H9 (cell line): Measurements from ENCODE around the gene ORAI1. TPM values are rescaled to one million over a fixed set of nuclear protein-coding genes. Genes with fewer than 3 reads are reported as not detected.

Experiments
- DNase-seq: peaks from one replicate; pipeline ENCODE4 v3.0.0-alpha.2; 2017
- H2AFZ ChIP-seq: one replicate; pipeline ENCODE4 v1.6.1; 2013; ENCODE audit warnings: mild to moderate bottlenecking, low read length, control low read depth, moderate library complexity
- H2AK5ac ChIP-seq: 2 replicates; pipeline ENCODE4 v1.6.1; 2013; ENCODE audit warnings: low read length, control low read depth, mixed read lengths; ENCODE audit not compliant: insufficient read length
- H2BK120ac ChIP-seq: one replicate; pipeline ENCODE4 v1.6.1; 2013; ENCODE audit warnings: low read depth, mild to moderate bottlenecking, low read length, control low read depth, inconsistent platforms; ENCODE audit not compliant: poor library complexity, severe bottlenecking
- H2BK12ac ChIP-seq: 2 replicates; pipeline ENCODE4 v1.6.1; 2013; ENCODE audit warnings: low read length, control low read depth, mixed read lengths, low read depth; ENCODE audit not compliant: insufficient read length
- H2BK15ac ChIP-seq: 2 replicates; pipeline ENCODE4 v1.6.1; 2013; ENCODE audit warnings: low read depth, low read length, control low read depth
- H2BK20ac ChIP-seq: one replicate; pipeline ENCODE4 v1.6.1; 2013; ENCODE audit warnings: low read depth, mild to moderate bottlenecking, low read length, control low read depth, inconsistent platforms; ENCODE audit not compliant: poor library complexity, severe bottlenecking
- H2BK5ac ChIP-seq: 2 replicates; pipeline ENCODE4 v1.6.1; 2013; ENCODE audit warnings: low read length, control low read depth, mixed read lengths; ENCODE audit not compliant: insufficient read length
- H3K14ac ChIP-seq: 2 replicates; pipeline ENCODE4 v1.6.1; 2013; ENCODE audit warnings: low read length, control low read depth; ENCODE audit not compliant: insufficient read depth
- H3K18ac ChIP-seq: 2 replicates; pipeline ENCODE4 v1.6.1; 2013; ENCODE audit warnings: low read depth, mild to moderate bottlenecking, mixed read lengths, low read length, control low read depth; ENCODE audit not compliant: insufficient read length
- H3K23ac ChIP-seq: 2 replicates; pipeline ENCODE4 v1.6.1; 2013; ENCODE audit warnings: low read length, control low read depth, mixed read lengths, low read depth; ENCODE audit not compliant: insufficient read length
- H3K23me2 ChIP-seq: 2 replicates; pipeline ENCODE4 v1.6.1; 2013; ENCODE audit warnings: low read depth, mild to moderate bottlenecking, mixed read lengths, low read length, control low read depth; ENCODE audit not compliant: insufficient read length, poor library complexity, severe bottlenecking
- H3K27ac ChIP-seq: 2 replicates; pipeline ENCODE4 v1.5.1; 2013; ENCODE audit warnings: low read length, control low read depth, mixed read lengths, low read depth; ENCODE audit not compliant: insufficient read length
- H3K27me3 ChIP-seq: 2 replicates; pipeline ENCODE4 v1.6.1; 2013; ENCODE audit warnings: low read length, control low read depth, inconsistent platforms; ENCODE audit not compliant: insufficient read depth
- H3K4ac ChIP-seq: 2 replicates; pipeline ENCODE4 v1.6.1; 2013; ENCODE audit warnings: low read depth, mild to moderate bottlenecking, control low read depth, inconsistent platforms, low read length, moderate library complexity
- H3K4me1 ChIP-seq: 2 replicates; pipeline ENCODE4 v1.6.1; 2013; ENCODE audit warnings: low read length, control low read depth, inconsistent platforms; ENCODE audit not compliant: insufficient read depth
- H3K4me2 ChIP-seq: 2 replicates; pipeline ENCODE4 v1.6.1; 2013; ENCODE audit warnings: low read length, control low read depth, mixed read lengths; ENCODE audit not compliant: insufficient read length, insufficient read depth
- H3K56ac ChIP-seq: 2 replicates; pipeline ENCODE4 v1.6.1; 2013; ENCODE audit warnings: low read depth, mild to moderate bottlenecking, mixed read lengths, low read length, control low read depth; ENCODE audit not compliant: insufficient read length
- H3K79me1 ChIP-seq: 2 replicates; pipeline ENCODE4 v1.6.1; 2013; ENCODE audit warnings: low read depth, mild to moderate bottlenecking, moderate library complexity, low read length, control low read depth, inconsistent platforms; ENCODE audit not compliant: insufficient read depth, poor library complexity, severe bottlenecking
- H3K79me2 ChIP-seq: 2 replicates; pipeline ENCODE4 v1.6.1; 2013; ENCODE audit warnings: low read length, control low read depth, inconsistent platforms; ENCODE audit not compliant: insufficient read depth
- H3K9ac ChIP-seq: 2 replicates; pipeline ENCODE4 v1.6.1; 2013; ENCODE audit warnings: low read length, control low read depth, mixed read lengths; ENCODE audit not compliant: insufficient read length; ENCODE audit errors: extremely low read depth
- H3K9me3 ChIP-seq: one replicate; pipeline ENCODE4 v1.6.1; 2013; ENCODE audit warnings: low read depth, low read length, inconsistent platforms; ENCODE audit not compliant: control insufficient read depth
- H3T11ph ChIP-seq: one replicate; pipeline ENCODE4 v1.6.1; 2013; ENCODE audit warnings: mild to moderate bottlenecking, low read length, control low read depth, inconsistent platforms
- H4K20me1 ChIP-seq: one replicate; pipeline ENCODE4 v1.6.1; 2013; ENCODE audit not compliant: control insufficient read depth, insufficient read length, insufficient read depth
- H4K5ac ChIP-seq: 2 replicates; pipeline ENCODE4 v1.6.1; 2013; ENCODE audit warnings: low read depth, mild to moderate bottlenecking, mixed read lengths, low read length, control low read depth; ENCODE audit not compliant: insufficient read length
- H4K8ac ChIP-seq: replicated peaks from 2 replicates; pipeline ENCODE4 v1.6.1; 2013; ENCODE audit warnings: low read length, control low read depth, mixed read lengths, low read depth; ENCODE audit not compliant: insufficient read length
- H4K91ac ChIP-seq: 2 replicates; pipeline ENCODE4 v1.6.1; 2013; ENCODE audit warnings: low read depth, mild to moderate bottlenecking, moderate library complexity, mixed read lengths, low read length, control low read depth; ENCODE audit not compliant: insufficient read length
- H3K27ac Mint-ChIP-seq, 3 experiments: 2 replicates in 2 of 3; 3 replicates in 1 of 3; pipeline ENCODE4 v1.8.0; 2020 to 2021; ENCODE audit warnings: mixed read lengths in 3 of 3, mild to moderate bottlenecking in 1 of 3, moderate library complexity in 1 of 3
- H3K27me3 Mint-ChIP-seq: 2 replicates; pipeline ENCODE4 v1.8.0; 2021; ENCODE audit warnings: low read depth, mild to moderate bottlenecking, moderate library complexity, mixed read lengths
- H3K36me3 Mint-ChIP-seq, 3 experiments: 2 replicates in 2 of 3; 3 replicates in 1 of 3; pipeline ENCODE4 v1.8.0; 2020 to 2021; ENCODE audit warnings: low read depth in 3 of 3, mixed read lengths in 3 of 3; ENCODE audit not compliant: insufficient read depth in 1 of 3
- H3K4me1 Mint-ChIP-seq, 2 experiments: 2 replicates each; pipeline ENCODE4 v1.8.0; 2020; ENCODE audit warnings: mixed read lengths in 2 of 2
- H3K4me3 Mint-ChIP-seq, 2 experiments: 2 replicates in 1 of 2; 3 replicates in 1 of 2; pipeline ENCODE4 v1.8.0; 2020 to 2021; ENCODE audit warnings: mild to moderate bottlenecking in 2 of 2, mixed read lengths in 2 of 2, moderate library complexity in 1 of 2
- H3K9me3 Mint-ChIP-seq, 2 experiments: 2 replicates in 1 of 2; 3 replicates in 1 of 2; pipeline ENCODE4 v1.8.0; 2020; ENCODE audit warnings: mild to moderate bottlenecking in 2 of 2, mixed read lengths in 2 of 2, moderate library complexity in 1 of 2
- WGBS: extraction: QIAGEN DNeasy Blood & Tissue Kit; methylation state at CpG from one replicate; pipeline ENCODE4 v1.1.7; 2013; ENCODE audit warnings: missing lambda C conversion rate, low lambda C conversion rate, mixed read lengths; ENCODE audit not compliant: insufficient read length; ENCODE audit errors: extremely low coverage; 5-methylcytosine and 5-hydroxymethylcytosine counted together
- total RNA-seq: library from RNA; stranded (reverse); gene quantifications from 2 replicates; pipeline ENCODE4 v1.2.1, GENCODE V29; 2021
- TF ChIP-seq, protein P1 (sequence below): fragments of 200-600 bp; sonication (generic); conservative IDR thresholded peaks from 3 replicates; pipeline ENCODE4 v1.8.0; 2021; ENCODE audit warnings: antibody characterized with exemption, mild to moderate bottlenecking

Gene ORAI1
- total RNA-seq, 1 experiment from 2014 or later: 24.7 TPM

DNA sequence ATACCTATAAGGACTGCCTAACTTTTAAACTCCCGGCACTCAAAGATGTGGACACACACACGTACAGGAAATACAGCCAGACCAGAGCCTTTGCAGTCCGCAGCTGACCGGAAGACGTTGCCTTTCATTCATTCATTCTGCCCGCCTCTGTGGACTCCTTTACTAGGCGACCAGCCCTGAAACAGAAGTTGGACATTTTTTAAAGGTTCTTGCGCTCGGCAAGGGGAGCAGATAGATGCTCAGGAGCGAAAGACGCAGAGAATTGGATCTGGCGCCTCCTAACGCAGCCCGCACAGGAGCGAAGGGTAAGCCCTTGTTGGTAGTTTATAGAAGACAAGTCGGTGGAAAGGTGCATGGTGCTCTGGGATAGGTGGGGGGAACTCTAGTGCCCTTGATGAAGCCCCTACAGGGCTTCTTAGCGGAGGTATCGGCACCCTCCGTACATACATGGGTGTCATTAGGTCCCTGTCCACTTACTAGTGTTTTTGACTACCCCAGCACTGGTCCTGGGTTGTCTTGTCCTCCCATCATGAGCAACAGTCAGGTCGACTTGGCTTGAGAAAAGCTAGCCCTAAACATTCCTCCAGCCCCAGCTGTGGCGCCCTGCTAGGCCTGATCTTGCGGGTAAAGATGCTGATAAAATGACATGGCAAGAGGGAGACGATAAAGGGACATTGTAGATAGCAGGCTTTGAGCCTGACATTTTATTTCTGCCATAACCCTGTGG lies 45.2 kb upstream of the ORAI1 start, which contains the start of gene KDM2B:
Gene KDM2B (minus strand): TSS at position 65 of the 727 bp plus-strand sequence. CDS start 112 bp downstream, outside the sequence.
- Histone ChIP-seq H3K4me1 (peaks cover 6% of the 10 kb centered on the region), H3K27me3 (no peaks in the 10 kb centered on the region), H3K56ac (no peak within 1 kb of the TSS), H3K4ac (no peak within 1 kb of the TSS; the same call in 1 of the 2 replicates), H3K14ac (peak within 1 kb of the TSS; percentile 84; the same call in 1 of the 2 replicates), H4K20me1 (no peaks in the 10 kb centered on the region), H2BK15ac (no peak within 1 kb of the TSS), H3K79me2 (no peaks in the 10 kb centered on the region; the same call in 1 of the 2 replicates), H3K79me1 (no peaks in the 10 kb centered on the region), H4K5ac (peak within 1 kb of the TSS; percentile 6), H3K27ac (peak within 1 kb of the TSS; percentile 91), H3K23ac (no peak within 1 kb of the TSS), H3K23me2 (peaks cover 41% of the 10 kb centered on the region), H2BK5ac (peak within 1 kb of the TSS; percentile 68), H2AK5ac (no peak within 1 kb of the TSS), H4K91ac (no peak within 1 kb of the TSS), H2AFZ (no peak within 1 kb of the TSS), H2BK20ac (no peak within 1 kb of the TSS), H3K9me3 (no peaks in the 10 kb centered on the region), H3K18ac (peak within 1 kb of the TSS; percentile 94), H2BK120ac (no peak within 1 kb of the TSS), H2BK12ac (no peak within 1 kb of the TSS), H4K8ac (no peak within 1 kb of the TSS), H3T11ph (peak within 1 kb of the TSS; percentile 90), H3K9ac (peak within 1 kb of the TSS; percentile 90), H3K4me2 (peak within 1 kb of the TSS; percentile 98)
- peaks cover 0 to 3% (median under 1%) of the 10 kb centered on the region in 3 experiments; a peak in 3 of 7 replicates for H3K36me3 Mint-ChIP-seq
- TF ChIP-seq, protein P1, sequence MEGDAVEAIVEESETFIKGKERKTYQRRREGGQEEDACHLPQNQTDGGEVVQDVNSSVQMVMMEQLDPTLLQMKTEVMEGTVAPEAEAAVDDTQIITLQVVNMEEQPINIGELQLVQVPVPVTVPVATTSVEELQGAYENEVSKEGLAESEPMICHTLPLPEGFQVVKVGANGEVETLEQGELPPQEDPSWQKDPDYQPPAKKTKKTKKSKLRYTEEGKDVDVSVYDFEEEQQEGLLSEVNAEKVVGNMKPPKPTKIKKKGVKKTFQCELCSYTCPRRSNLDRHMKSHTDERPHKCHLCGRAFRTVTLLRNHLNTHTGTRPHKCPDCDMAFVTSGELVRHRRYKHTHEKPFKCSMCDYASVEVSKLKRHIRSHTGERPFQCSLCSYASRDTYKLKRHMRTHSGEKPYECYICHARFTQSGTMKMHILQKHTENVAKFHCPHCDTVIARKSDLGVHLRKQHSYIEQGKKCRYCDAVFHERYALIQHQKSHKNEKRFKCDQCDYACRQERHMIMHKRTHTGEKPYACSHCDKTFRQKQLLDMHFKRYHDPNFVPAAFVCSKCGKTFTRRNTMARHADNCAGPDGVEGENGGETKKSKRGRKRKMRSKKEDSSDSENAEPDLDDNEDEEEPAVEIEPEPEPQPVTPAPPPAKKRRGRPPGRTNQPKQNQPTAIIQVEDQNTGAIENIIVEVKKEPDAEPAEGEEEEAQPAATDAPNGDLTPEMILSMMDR: no peak
- peak within 1 kb of the TSS; percentile 79 to 98 for H3K4me3 Mint-ChIP-seq
- WGBS: no CpG with 5 or more reads among the region's 23 CpGs
- H3K9me3 Mint-ChIP-seq: no peaks in the 10 kb centered on the region
- peak; percentile 65 for DNase-seq
- H3K4me1 Mint-ChIP-seq: peaks cover 43 to 45% of the 10 kb centered on the region in 2 experiments
- no peaks in the 10 kb centered on the region for H3K27me3 Mint-ChIP-seq
- peak within 1 kb of the TSS; percentile 98 to 100 (median 100) for H3K27ac Mint-ChIP-seq
